Measurements from ENCODE around the gene ETS1.

DNA sequence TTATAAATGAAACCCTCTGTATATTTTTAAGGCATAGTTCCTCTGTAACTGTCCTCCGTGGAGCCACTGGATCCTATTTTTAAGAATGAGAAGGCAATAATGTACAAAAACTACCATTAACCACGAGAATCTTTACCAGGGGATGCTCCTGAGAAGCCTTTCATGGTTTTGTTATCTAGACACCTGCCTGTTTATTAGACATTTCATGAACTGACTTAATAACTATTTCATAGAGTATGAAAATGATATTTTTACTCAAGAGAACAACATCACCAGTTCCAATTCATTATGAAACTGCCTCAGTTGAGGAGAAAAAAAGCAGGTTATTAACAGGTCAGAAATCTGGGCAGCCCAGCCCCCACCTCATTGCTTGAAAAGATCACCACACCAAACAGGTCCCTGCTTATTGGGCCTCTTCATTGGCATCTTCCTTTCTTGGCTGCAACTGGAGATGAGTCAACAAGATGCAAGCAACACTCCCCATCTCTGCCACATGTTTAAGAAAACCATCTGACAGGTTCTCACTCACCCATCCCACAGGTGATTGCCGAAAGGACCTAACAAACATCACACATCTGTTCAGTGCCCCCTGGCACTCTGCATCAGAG is 27.8 kb downstream of the ETS1 start:
- TF ChIP-seq, protein P1, sequence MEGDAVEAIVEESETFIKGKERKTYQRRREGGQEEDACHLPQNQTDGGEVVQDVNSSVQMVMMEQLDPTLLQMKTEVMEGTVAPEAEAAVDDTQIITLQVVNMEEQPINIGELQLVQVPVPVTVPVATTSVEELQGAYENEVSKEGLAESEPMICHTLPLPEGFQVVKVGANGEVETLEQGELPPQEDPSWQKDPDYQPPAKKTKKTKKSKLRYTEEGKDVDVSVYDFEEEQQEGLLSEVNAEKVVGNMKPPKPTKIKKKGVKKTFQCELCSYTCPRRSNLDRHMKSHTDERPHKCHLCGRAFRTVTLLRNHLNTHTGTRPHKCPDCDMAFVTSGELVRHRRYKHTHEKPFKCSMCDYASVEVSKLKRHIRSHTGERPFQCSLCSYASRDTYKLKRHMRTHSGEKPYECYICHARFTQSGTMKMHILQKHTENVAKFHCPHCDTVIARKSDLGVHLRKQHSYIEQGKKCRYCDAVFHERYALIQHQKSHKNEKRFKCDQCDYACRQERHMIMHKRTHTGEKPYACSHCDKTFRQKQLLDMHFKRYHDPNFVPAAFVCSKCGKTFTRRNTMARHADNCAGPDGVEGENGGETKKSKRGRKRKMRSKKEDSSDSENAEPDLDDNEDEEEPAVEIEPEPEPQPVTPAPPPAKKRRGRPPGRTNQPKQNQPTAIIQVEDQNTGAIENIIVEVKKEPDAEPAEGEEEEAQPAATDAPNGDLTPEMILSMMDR (IDR thresholded peaks at IDR 0.05) = no peak
- TF ChIP-seq EZH2 (IDR thresholded peaks at IDR 0.05) = no peak
